Camera-type eye (tissue), 1 donor: ENCODE results near the gene KCNK2. TPM values are rescaled to one million over a fixed set of nuclear protein-coding genes. Genes with fewer than 3 reads are reported as not detected.

ENCODE experiments used
- total RNA-seq: library from RNA; depleted of rRNA; stranded (reverse); fragments of >200 nt; gene quantifications from one replicate; pipeline ENCODE4 v1.2.3, GENCODE V29; 2014

The KCNK2 gene, protein sequence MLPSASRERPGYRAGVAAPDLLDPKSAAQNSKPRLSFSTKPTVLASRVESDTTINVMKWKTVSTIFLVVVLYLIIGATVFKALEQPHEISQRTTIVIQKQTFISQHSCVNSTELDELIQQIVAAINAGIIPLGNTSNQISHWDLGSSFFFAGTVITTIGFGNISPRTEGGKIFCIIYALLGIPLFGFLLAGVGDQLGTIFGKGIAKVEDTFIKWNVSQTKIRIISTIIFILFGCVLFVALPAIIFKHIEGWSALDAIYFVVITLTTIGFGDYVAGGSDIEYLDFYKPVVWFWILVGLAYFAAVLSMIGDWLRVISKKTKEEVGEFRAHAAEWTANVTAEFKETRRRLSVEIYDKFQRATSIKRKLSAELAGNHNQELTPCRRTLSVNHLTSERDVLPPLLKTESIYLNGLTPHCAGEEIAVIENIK
- total RNA-seq = 3.5 TPM

GRCh38 chr1:215082532-215083382 lies at the start of gene KCNK2:
KCNK2 (plus strand) TSS chr1:215082737; CDS start chr1:215083386, 649 bp downstream.

